SU-DHL-6 (cell line): ENCODE data around the gene STK10.

Source experiments
- H2AFZ ChIP-seq: fragments of 200-600 bp; sonication (generic); 2 replicates; pipeline ENCODE4 v1.6.1; 2014; ENCODE audit warnings: low read depth, mild to moderate bottlenecking, moderate library complexity, mixed read lengths, antibody characterized with exemption, low read length; ENCODE audit not compliant: severe bottlenecking
- H3F3A ChIP-seq: fragments of 200-600 bp; shearing (Covaris generic); 2 replicates; pipeline ENCODE4 v1.6.0; 2016; ENCODE audit warnings: antibody characterized with exemption, mild to moderate bottlenecking; ENCODE audit not compliant: insufficient read depth
- H3K27ac ChIP-seq: fragments of 200-600 bp; sonication (generic); 2 replicates; pipeline ENCODE4 v1.5.1; 2016; ENCODE audit warnings: low read depth, mild to moderate bottlenecking, low read length, moderate library complexity, mixed read lengths
- H3K27me3 ChIP-seq: fragments of 200-600 bp; sonication (generic), shearing (Covaris generic); 2 replicates; pipeline ENCODE4 v1.6.0; 2014; ENCODE audit warnings: mild to moderate bottlenecking, low read length
- H3K36me3 ChIP-seq: fragments of 200-600 bp; sonication (generic); 2 replicates; pipeline ENCODE4 v1.6.1; 2014; ENCODE audit warnings: mild to moderate bottlenecking, low read length, mixed read lengths
- H3K4me2 ChIP-seq: fragments of 300-600, 200-600 bp; shearing (Covaris generic), sonication (generic); 2 replicates; pipeline ENCODE4 v1.6.0; 2014; ENCODE audit warnings: low read length, low read depth, mild to moderate bottlenecking; ENCODE audit not compliant: poor library complexity, severe bottlenecking
- H3K4me3 ChIP-seq: fragments of 200-600 bp; sonication (generic); 2 replicates; pipeline ENCODE4 v1.5.1; 2014; ENCODE audit warnings: antibody characterized with exemption, low read length, mild to moderate bottlenecking, mixed read lengths; ENCODE audit not compliant: insufficient read depth, poor library complexity, severe bottlenecking
- H3K79me2 ChIP-seq: fragments of 200-600 bp; sonication (generic); 2 replicates; pipeline ENCODE4 v1.6.1; 2014; ENCODE audit warnings: mild to moderate bottlenecking, low read length, moderate library complexity; ENCODE audit not compliant: insufficient read depth
- H3K9ac ChIP-seq: fragments of 200-600 bp; sonication (generic); 2 replicates; pipeline ENCODE4 v1.7.0; 2014; ENCODE audit warnings: mild to moderate bottlenecking, low read length
- H3K9me2 ChIP-seq: fragments of 200-600 bp; sonication (generic); replicated peaks from 2 replicates; pipeline ENCODE4 v1.6.1; 2014; ENCODE audit warnings: low read length; ENCODE audit not compliant: insufficient read depth
- H3K9me3 ChIP-seq: fragments of 200-600 bp; sonication (generic); 2 replicates; pipeline ENCODE4 v1.6.1; 2014; ENCODE audit warnings: low read length, mixed read lengths; ENCODE audit not compliant: insufficient read depth
- H4K20me1 ChIP-seq: fragments of 200-600 bp; sonication (generic); 2 replicates; pipeline ENCODE4 v1.6.1; 2014; ENCODE audit warnings: low read depth, mild to moderate bottlenecking, antibody characterized with exemption, low read length, moderate library complexity, mixed read lengths
- EZH2phosphoT487 ChIP-seq: fragments of 200-600 bp; sonication (generic), shearing (Covaris generic); conservative IDR thresholded peaks from 2 replicates; pipeline ENCODE4 v1.6.1; 2018; ENCODE audit warnings: mild to moderate bottlenecking, antibody characterized with exemption, low read length, moderate library complexity, mixed read lengths
- TF ChIP-seq, protein P1 (sequence below): fragments of 200-600 bp; sonication (generic); IDR thresholded peaks from one replicate; pipeline ENCODE4 v1.5.1; 2017; ENCODE audit warnings: antibody characterized with exemption, mild to moderate bottlenecking, low read length, moderate library complexity; ENCODE audit not compliant: insufficient read depth, poor library complexity, severe bottlenecking

The STK10 gene

DNA sequence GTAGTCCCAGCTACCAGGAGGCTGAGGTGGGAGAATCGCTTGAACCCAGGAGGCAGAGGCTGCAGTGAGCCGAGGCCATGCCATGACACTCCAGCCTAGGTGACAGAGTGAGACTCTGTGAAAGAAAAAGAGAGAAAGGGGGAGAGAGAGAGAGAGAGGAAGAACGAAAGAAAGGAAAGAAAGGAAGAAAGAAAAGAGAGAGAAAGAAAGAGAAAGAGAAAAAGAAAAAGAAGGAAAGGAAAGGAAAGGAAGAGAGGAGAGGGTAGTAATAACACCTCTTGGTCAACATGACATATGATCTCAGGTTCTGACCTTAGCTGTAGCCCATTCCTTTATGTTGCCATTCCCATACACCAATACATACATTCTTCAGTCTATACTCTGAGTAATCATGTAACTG, 195.7 kb downstream of the STK10 start:
- no peaks in the 10 kb centered on the region for H3K36me3 ChIP-seq
- no peaks in the 10 kb centered on the region for H3K9me3 ChIP-seq
- no peak overlapping the region for H2AFZ ChIP-seq
- H3K4me2 ChIP-seq, result no peak overlapping the region
- peaks cover 90% of the 10 kb centered on the region for H3K79me2 ChIP-seq
- H4K20me1 ChIP-seq, result no peaks in the 10 kb centered on the region
- H3K9me2 ChIP-seq, result no peaks in the 10 kb centered on the region
- no peak for TF ChIP-seq EZH2phosphoT487
- TF ChIP-seq, protein P1, sequence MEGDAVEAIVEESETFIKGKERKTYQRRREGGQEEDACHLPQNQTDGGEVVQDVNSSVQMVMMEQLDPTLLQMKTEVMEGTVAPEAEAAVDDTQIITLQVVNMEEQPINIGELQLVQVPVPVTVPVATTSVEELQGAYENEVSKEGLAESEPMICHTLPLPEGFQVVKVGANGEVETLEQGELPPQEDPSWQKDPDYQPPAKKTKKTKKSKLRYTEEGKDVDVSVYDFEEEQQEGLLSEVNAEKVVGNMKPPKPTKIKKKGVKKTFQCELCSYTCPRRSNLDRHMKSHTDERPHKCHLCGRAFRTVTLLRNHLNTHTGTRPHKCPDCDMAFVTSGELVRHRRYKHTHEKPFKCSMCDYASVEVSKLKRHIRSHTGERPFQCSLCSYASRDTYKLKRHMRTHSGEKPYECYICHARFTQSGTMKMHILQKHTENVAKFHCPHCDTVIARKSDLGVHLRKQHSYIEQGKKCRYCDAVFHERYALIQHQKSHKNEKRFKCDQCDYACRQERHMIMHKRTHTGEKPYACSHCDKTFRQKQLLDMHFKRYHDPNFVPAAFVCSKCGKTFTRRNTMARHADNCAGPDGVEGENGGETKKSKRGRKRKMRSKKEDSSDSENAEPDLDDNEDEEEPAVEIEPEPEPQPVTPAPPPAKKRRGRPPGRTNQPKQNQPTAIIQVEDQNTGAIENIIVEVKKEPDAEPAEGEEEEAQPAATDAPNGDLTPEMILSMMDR, result no peak
- H3K4me3 ChIP-seq, result no peak overlapping the region
- H3K9ac ChIP-seq, result no peak overlapping the region
- no peaks in the 10 kb centered on the region; the same call in 1 of the 2 replicates for H3F3A ChIP-seq
- no peaks in the 10 kb centered on the region for H3K27me3 ChIP-seq
- no peak overlapping the region for H3K27ac ChIP-seq
